OCI-LY7 (cell line): Measurements from ENCODE around the gene CFP. TPM values are rescaled to one million over a fixed set of nuclear protein-coding genes. Genes with fewer than 3 reads are reported as not detected.

Source experiments
- BruUV-seq: library from RNA; stranded (reverse); fragments of 400-500 nt; replicated peaks from 2 replicates; lab custom pipeline; 2021; lab: Mats Ljungman, UMichigan
- CTCF ChIA-PET: fragments of 300-600 bp; sonication (Branson Sonifier 250); formaldehyde crosslinking; loops from one replicate; lab custom pipeline; 2022; ENCODE audit warnings: antibody characterized with exemption; ENCODE audit not compliant: unreplicated experiment; lab: Charles Lee
- POLR2A ChIA-PET: fragments of 300-600 bp; sonication (Branson Sonifier 250); formaldehyde crosslinking; loops from one replicate; lab custom pipeline; 2022; ENCODE audit warnings: antibody characterized with exemption; lab: Charles Lee
- DNase-seq: peaks from one replicate; pipeline ENCODE4 v3.0.0-alpha.2; 2015; ENCODE audit warnings: low spot score
- H2AFZ ChIP-seq: fragments of 200-600 bp; sonication (generic), shearing (Covaris generic); 2 replicates; pipeline ENCODE4 v1.6.1; 2014; ENCODE audit warnings: mild to moderate bottlenecking, antibody characterized with exemption, low read length, moderate library complexity
- H3K27ac ChIP-seq: fragments of 200-600 bp; sonication (generic); 2 replicates; pipeline ENCODE4 v1.5.1; 2014; ENCODE audit warnings: mixed run types, low read depth, mild to moderate bottlenecking, moderate library complexity, low read length, inconsistent platforms; ENCODE audit not compliant: poor library complexity, severe bottlenecking
- H3K36me3 ChIP-seq: fragments of 200-600 bp; sonication (generic); 2 replicates; pipeline ENCODE4 v1.6.1; 2014; ENCODE audit warnings: mild to moderate bottlenecking, antibody characterized with exemption, low read length, moderate library complexity, mixed read lengths; ENCODE audit not compliant: insufficient read depth
- H3K4me1 ChIP-seq: fragments of 200-600 bp; sonication (generic); 2 replicates; pipeline ENCODE4 v1.5.1; 2014; ENCODE audit warnings: mild to moderate bottlenecking, low read length; ENCODE audit not compliant: insufficient read depth, poor library complexity, severe bottlenecking
- H3K4me2 ChIP-seq: fragments of 200-600 bp; sonication (generic); 2 replicates; pipeline ENCODE4 v1.6.1; 2014; ENCODE audit warnings: mild to moderate bottlenecking, low read length
- H3K4me3 ChIP-seq: fragments of 200-600 bp; sonication (generic); 2 replicates; pipeline ENCODE4 v1.5.1; 2014; ENCODE audit warnings: mild to moderate bottlenecking, low read depth, low read length; ENCODE audit not compliant: poor library complexity, severe bottlenecking
- H3K79me2 ChIP-seq: fragments of 200-600 bp; sonication (generic); 2 replicates; pipeline ENCODE4 v1.6.1; 2016; ENCODE audit warnings: low read depth, mild to moderate bottlenecking, low read length, moderate library complexity, mixed read lengths; ENCODE audit not compliant: insufficient read depth
- H3K9me2 ChIP-seq: fragments of 200-600 bp; sonication (generic); 2 replicates; pipeline ENCODE4 v1.6.1; 2016; ENCODE audit warnings: mild to moderate bottlenecking, low read length, mixed read lengths; ENCODE audit not compliant: insufficient read depth
- H3K9me3 ChIP-seq: fragments of 200-600 bp; sonication (generic); 2 replicates; pipeline ENCODE4 v1.6.1; 2014; ENCODE audit warnings: mild to moderate bottlenecking, mixed run types, low read length, mixed read lengths
- H4K20me1 ChIP-seq: fragments of 200-600 bp; sonication (generic); 2 replicates; pipeline ENCODE4 v1.6.1; 2014; ENCODE audit warnings: mild to moderate bottlenecking, antibody characterized with exemption, low read length, moderate library complexity, mixed read lengths; ENCODE audit not compliant: insufficient read depth
- EZH2phosphoT487 ChIP-seq: fragments of 200-600 bp; sonication (generic); IDR thresholded peaks from 2 replicates; pipeline ENCODE4 v1.6.1; 2018; ENCODE audit warnings: low read depth, borderline replicate concordance, mild to moderate bottlenecking, mixed run types, antibody characterized with exemption, low read length, moderate library complexity, mixed read lengths
- intact Hi-C: fragments of 100-400 bp; cut with micrococcal nuclease; formaldehyde crosslinking; loops from one replicate; pipeline ENCODE4 v1.10.0; 2022; ENCODE audit not compliant: unreplicated experiment
- total RNA-seq, 2 experiments: library from RNA; depleted of rRNA in 1 of 2; stranded (reverse); fragments of >200 nt in 1 of 2; shearing (Covaris generic) in 1 of 2; gene quantifications; 2 replicates each; pipeline ENCODE4 v1.2.3, GENCODE V29; 2014 to 2022
- TF ChIP-seq, protein P1 (sequence below): fragments of 200-600 bp; sonication (generic); conservative IDR thresholded peaks from 2 replicates; pipeline ENCODE4 v1.5.1; 2014; ENCODE audit warnings: mild to moderate bottlenecking, antibody characterized with exemption, low read length, moderate library complexity, mixed read lengths

CFP gene
- total RNA-seq, 2 experiments from 2014 or later = 4.2 to 4.7 TPM

DNA sequence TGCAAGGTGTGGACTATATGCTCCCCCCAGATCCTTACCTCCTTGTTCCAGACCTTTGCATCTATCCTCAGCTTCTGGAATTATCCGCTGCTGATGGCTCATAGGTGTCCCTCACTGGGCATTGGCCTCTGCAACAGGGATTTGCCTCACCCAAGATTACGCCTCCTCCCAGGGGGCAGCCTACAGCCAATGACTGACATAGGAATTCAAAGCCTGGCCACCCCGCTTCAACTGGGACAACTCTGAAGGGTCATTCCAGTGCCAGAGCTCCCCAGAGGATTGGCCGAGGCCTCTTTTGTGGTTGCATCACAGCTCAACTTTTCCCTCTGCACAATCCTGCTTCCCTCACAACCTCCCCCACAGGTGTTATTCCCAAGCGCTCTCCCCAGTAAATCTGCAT lies 15.1 kb downstream of the CFP start:
- Histone ChIP-seq H2AFZ (no peak overlapping the region), H3K9me2 (no peaks in the 10 kb centered on the region), H3K4me1 (no peaks in the 10 kb centered on the region), H3K4me3 (no peak overlapping the region), H3K27ac (no peak overlapping the region), H3K36me3 (no peaks in the 10 kb centered on the region), H3K79me2 (no peaks in the 10 kb centered on the region), H3K9me3 (no peaks in the 10 kb centered on the region), H4K20me1 (no peaks in the 10 kb centered on the region), H3K4me2 (no peak overlapping the region)
- no peak for DNase-seq
- TF ChIP-seq, protein P1, sequence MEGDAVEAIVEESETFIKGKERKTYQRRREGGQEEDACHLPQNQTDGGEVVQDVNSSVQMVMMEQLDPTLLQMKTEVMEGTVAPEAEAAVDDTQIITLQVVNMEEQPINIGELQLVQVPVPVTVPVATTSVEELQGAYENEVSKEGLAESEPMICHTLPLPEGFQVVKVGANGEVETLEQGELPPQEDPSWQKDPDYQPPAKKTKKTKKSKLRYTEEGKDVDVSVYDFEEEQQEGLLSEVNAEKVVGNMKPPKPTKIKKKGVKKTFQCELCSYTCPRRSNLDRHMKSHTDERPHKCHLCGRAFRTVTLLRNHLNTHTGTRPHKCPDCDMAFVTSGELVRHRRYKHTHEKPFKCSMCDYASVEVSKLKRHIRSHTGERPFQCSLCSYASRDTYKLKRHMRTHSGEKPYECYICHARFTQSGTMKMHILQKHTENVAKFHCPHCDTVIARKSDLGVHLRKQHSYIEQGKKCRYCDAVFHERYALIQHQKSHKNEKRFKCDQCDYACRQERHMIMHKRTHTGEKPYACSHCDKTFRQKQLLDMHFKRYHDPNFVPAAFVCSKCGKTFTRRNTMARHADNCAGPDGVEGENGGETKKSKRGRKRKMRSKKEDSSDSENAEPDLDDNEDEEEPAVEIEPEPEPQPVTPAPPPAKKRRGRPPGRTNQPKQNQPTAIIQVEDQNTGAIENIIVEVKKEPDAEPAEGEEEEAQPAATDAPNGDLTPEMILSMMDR = no peak
- no peak for TF ChIP-seq EZH2phosphoT487
- intact Hi-C loops = no loop called here
- no TSS peak for BruUV-seq
- ChIA-PET CTCF (no interaction called here), POLR2A (no interaction called here)

DNA sequence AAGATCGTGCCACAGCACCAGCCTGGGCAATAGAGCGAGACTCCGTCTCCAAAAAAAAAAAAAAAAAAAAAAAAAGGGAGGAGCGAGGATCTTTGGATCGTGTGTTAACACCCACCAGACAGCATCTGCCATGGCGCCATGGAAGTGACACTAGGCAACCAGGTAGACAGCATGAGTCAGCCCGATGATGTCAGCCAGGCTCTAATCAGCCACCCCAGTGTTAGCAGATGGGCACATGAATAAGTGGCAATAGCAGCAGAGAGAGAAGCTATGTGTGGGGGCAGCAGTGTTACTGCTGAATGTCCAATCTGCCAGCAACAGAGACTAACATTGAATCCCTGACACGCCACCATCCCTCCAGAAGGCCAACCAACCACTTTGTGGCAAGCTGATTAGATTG lies 16.6 kb downstream of the CFP start:
- H2AFZ ChIP-seq = no peak overlapping the region
- H3K9me2 ChIP-seq = no peaks in the 10 kb centered on the region
- no peak for DNase-seq
- no TSS peak for BruUV-seq
- H3K4me2 ChIP-seq = no peak overlapping the region
- no peaks in the 10 kb centered on the region for H3K36me3 ChIP-seq
- H3K79me2 ChIP-seq = no peaks in the 10 kb centered on the region
- ChIA-PET POLR2A (no interaction called here), CTCF (interaction anchor here (0.8 kb wide), 1 partner anchor 11 kb away, joined by 3 read pairs; no protein-coding TSS in a partner anchor)
- no peak overlapping the region for H3K27ac ChIP-seq
- no peaks in the 10 kb centered on the region for H3K9me3 ChIP-seq
- no peak for TF ChIP-seq EZH2phosphoT487
- TF ChIP-seq, protein P1 = no peak
- no peak overlapping the region for H3K4me3 ChIP-seq
- intact Hi-C loops = no loop called here
- no peaks in the 10 kb centered on the region for H4K20me1 ChIP-seq
- H3K4me1 ChIP-seq = no peaks in the 10 kb centered on the region

DNA sequence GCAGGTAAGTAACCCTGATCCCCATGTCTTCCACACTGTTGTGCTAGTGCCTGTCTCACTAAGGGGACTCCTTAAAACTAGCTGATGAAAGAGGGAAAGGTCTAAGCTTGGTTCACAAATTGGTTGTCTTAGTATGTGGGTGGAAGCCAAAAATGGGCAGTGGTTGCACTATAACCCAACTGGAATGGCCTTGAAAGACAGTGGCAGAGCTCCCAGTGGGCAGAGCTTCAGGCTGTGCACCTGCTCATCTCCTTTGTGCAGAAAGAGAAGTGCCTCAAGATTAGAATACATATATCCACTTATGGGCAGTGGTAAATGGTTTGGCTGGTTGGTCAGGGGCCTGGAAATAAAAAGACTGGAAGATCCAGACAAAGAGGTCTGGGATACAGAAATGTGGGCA lies 17.3 kb downstream of the CFP start:
- Histone ChIP-seq H3K9me2 (no peaks in the 10 kb centered on the region), H3K79me2 (no peaks in the 10 kb centered on the region), H3K4me1 (no peaks in the 10 kb centered on the region), H3K4me2 (no peak overlapping the region), H3K9me3 (no peaks in the 10 kb centered on the region), H2AFZ (no peak overlapping the region), H4K20me1 (no peaks in the 10 kb centered on the region), H3K27ac (no peak overlapping the region), H3K4me3 (no peak overlapping the region), H3K36me3 (no peaks in the 10 kb centered on the region)
- no TSS peak for BruUV-seq
- TF ChIP-seq EZH2phosphoT487 = no peak
- ChIA-PET CTCF (no interaction called here), POLR2A (no interaction called here)
- DNase-seq = no peak
- intact Hi-C loops = no loop called here
